Adipocyte (in vitro differentiated cells): ENCODE results near the gene MYADML2.

ENCODE experiments used
- DNase-seq: peaks from one replicate; pipeline ENCODE4 v3.0.0-alpha.2; 2015; ENCODE audit warnings: low read depth
- H3K27me3 ChIP-seq: replicated peaks from 2 replicates; pipeline ENCODE4 v1.7.0; 2013; ENCODE audit warnings: mild to moderate bottlenecking, low read length, moderate library complexity; ENCODE audit not compliant: control insufficient read depth, insufficient read depth
- H3K36me3 ChIP-seq: 2 replicates; pipeline ENCODE4 v1.7.0; 2013; ENCODE audit warnings: low read length, mild to moderate bottlenecking, moderate library complexity; ENCODE audit not compliant: control insufficient read depth, insufficient read depth, severe bottlenecking
- H3K4me1 ChIP-seq: 2 replicates; pipeline ENCODE4 v1.7.0; 2013; ENCODE audit warnings: mild to moderate bottlenecking, low read length, moderate library complexity; ENCODE audit not compliant: control insufficient read depth, insufficient read depth
- H3K4me3 ChIP-seq: 2 replicates; pipeline ENCODE4 v1.7.0; 2013; ENCODE audit warnings: mild to moderate bottlenecking, low read length, moderate library complexity
- H3K9ac ChIP-seq: 2 replicates; pipeline ENCODE4 v1.7.0; 2013; ENCODE audit warnings: mild to moderate bottlenecking, low read length, moderate library complexity
- H3K9me3 ChIP-seq: 2 replicates; pipeline ENCODE4 v1.7.0; 2013; ENCODE audit warnings: mild to moderate bottlenecking, low read length, moderate library complexity; ENCODE audit not compliant: control insufficient read depth

The MYADML2 gene

DNA sequence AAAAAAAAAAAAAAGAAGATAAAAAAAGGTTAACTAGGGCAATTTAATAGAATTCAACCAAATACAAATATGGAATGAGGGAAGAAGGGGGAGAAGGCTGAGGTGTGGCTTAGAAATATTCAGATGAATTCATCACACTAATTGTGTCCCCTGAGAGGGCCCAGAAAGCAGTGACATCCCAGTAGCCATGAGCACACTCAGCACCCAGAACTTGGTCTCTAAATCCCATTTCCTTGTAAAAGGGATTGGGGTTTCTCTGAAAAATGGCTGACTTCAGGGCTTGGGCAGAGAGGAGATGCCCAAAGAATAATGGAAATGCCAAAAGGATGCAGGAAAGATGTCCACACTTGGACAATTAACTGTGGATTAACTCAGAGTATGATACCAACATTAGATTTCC, 26.4 kb upstream of the MYADML2 start:
- H3K9me3 ChIP-seq, result peaks cover 11% of the 10 kb centered on the region
- no peak overlapping the region for H3K4me3 ChIP-seq
- H3K27me3 ChIP-seq, result peaks cover 13% of the 10 kb centered on the region
- no peaks in the 10 kb centered on the region for H3K36me3 ChIP-seq
- no peak overlapping the region for H3K9ac ChIP-seq
- H3K4me1 ChIP-seq, result peaks cover 7% of the 10 kb centered on the region
- DNase-seq, result no peak

DNA sequence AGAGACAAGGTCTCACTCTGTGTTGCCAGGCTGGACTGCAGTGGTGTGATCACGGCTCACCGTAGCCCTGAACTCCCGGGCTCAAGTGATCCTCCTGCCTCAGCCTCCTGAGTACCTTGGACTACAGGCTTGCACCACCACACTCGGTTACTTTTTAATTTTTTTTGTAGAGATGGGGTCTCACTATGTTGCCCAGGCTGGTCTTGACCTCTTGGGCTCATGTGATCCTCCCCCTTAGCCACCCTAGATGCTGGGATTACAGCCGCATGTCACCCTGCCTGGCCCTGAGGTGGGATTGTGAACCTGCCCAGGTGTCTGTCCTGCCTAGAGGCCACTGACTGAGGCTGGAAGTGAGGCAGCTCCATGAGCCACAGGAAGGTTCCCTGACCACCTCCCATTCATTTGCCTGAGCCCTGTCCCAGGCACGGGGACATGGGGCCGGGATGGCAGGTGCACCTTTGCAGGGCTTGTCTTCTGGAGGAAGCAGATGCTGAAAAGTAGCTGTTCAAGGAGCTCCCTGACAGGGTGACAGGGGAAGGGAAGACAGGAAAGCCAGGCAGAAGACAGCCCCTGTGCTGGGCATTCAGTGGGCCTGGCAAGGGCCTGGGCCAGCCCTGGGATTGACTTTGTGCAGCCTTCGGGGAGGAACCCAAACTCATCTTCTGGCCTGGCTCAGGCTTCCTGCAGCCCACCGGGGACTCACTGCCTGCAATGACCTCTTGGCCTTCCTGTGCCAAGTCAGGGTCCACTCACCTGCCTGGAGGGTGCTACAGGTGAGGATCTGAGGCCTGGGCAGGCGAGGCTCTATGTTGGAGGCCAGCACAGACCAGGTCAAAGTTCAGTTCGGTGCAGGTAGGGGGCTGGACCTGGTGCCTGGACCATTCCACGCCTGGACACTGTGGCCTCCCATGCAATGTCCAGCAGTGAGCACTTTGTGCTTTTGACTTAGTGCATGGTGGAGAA, 22.1 kb upstream of the MYADML2 start:
- Histone ChIP-seq H3K36me3 (no peaks in the 10 kb centered on the region), H3K4me1 (no peaks in the 10 kb centered on the region), H3K9ac (no peak overlapping the region), H3K9me3 (peaks cover 9% of the 10 kb centered on the region), H3K4me3 (no peak overlapping the region), H3K27me3 (peaks cover 17% of the 10 kb centered on the region)
- no peak for DNase-seq

DNA sequence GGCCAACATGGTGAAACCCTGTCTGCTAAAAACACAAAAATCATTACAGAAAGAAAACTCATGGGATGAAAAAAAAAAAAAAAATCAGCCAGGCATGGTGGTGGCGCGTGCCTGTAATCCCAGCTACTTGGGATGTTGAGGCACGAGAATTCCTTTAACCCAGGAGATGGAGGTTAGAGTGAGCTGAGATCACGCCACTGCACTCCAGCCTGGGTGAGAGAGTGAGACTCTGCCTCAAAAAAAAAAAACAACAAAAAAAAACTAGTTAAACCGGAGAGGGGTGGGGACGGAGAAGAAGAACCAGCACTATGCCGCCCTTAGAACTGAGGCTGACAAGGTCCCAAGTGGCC, 21.3 kb upstream of the MYADML2 start:
- no peak overlapping the region for H3K4me3 ChIP-seq
- no peaks in the 10 kb centered on the region for H3K36me3 ChIP-seq
- H3K27me3 ChIP-seq, result peaks cover 20% of the 10 kb centered on the region
- peaks cover 1% of the 10 kb centered on the region for H3K9me3 ChIP-seq
- no peaks in the 10 kb centered on the region for H3K4me1 ChIP-seq
- no peak for DNase-seq
- no peak overlapping the region for H3K9ac ChIP-seq

DNA sequence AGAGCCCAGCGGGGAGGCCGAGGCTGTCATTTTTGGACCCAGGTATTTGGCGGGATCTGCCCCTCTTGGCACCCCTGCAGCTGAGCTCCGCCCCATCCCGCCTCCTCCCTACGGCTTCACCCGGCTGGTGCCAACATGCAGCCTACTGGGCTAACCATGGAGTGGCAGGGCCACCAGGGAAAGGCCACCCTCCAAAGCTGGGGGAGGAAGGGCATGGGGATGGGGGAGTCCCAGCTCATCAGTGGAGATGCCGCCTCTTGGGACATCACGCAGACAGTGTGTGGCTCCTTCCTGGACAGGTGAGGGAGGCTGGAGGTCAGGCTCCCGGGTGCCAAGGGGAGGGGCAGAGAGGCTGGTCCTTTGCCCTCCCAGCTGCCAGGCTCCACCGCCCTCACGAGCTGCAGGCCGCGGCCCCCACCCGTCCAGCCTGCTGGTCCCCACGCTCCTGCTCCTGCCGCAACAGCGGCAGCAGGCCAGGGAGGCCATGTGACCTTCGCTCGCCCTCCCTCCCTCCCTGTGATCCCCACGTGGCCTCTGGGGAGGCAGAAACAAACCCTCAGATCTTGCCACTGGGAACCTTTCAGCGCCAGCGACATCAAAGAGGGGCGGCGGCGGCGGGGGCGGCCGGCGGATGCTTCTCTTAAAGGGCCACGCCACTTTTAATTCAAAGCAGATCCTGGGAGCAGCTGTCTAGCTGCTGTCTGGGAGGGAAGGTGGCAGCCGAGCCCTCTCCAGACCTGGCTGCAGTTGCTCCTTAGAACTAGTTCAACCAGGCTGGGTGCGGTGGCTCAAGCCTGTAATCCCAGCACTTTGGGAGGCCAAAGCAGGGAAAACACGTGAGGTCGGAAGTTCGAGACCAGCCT, 20.7 kb upstream of the MYADML2 start:
- no peaks in the 10 kb centered on the region for H3K36me3 ChIP-seq
- H3K4me3 ChIP-seq, result no peak overlapping the region
- peak; percentile 50 for DNase-seq

GRCh38 chr17:81967244-81967532, 20.2 kb upstream of the MYADML2 start:
- H3K9me3 ChIP-seq, result no peaks in the 10 kb centered on the region
- H3K27me3 ChIP-seq, result peaks cover 20% of the 10 kb centered on the region
- no peak overlapping the region for H3K9ac ChIP-seq
- no peaks in the 10 kb centered on the region for H3K4me1 ChIP-seq
- no peaks in the 10 kb centered on the region for H3K36me3 ChIP-seq
- no peak for DNase-seq
- H3K4me3 ChIP-seq, result no peak overlapping the region

More for the DNA sequence above, 20.7 kb upstream of the MYADML2 start:
- no peaks in the 10 kb centered on the region for H3K4me1 ChIP-seq
- H3K27me3 ChIP-seq, result peaks cover 20% of the 10 kb centered on the region
- no peak overlapping the region for H3K9ac ChIP-seq
- H3K9me3 ChIP-seq, result no peaks in the 10 kb centered on the region

DNA sequence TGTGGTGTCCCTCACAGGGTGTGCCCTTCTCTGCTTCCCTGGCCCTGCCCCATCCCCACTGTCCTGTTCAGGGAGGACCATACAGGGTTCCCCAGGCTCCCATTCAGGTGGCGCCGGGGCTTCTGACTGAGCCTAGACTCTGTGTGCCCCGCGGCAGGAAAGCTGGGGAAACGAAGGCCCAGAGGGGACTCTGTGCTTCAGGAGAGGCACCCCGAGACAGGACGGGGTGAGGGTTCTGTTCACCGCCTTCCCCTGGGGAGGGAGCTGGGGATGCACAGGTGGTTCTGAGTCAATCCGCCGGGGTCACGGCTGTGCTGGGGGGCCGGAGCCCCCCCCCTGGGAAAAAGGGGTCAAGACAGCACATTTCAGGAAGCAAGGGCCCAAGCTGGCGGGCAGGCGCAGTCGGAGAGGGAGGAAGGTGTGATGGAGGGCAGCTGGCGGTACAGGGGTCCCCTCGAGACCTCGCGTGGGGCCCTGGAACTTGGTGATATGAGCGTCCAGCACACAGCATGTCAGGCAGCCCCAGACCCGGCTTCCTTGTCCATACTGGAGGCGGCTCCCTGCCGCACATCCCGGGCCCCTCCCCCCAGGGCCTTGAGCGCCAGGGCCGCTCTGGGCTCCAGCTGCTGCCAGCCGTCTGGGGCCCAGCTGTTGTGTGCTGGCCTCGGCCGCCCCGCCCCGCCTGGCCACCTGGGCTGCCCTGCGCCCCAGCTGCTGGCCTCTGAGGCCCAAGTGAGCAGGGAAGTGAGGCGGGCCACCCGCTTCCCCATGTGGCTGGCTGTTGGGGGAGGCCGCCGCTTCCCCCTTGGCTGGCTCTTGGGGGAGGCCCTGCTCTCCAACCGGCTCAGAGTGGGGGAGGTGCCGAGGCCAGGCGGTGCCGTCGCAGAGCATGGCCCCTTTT, 19.6 kb upstream of the MYADML2 start:
- no peaks in the 10 kb centered on the region for H3K9me3 ChIP-seq
- H3K27me3 ChIP-seq, result peaks cover 20% of the 10 kb centered on the region
- DNase-seq, result no peak
- no peak overlapping the region for H3K4me3 ChIP-seq
- H3K4me1 ChIP-seq, result no peaks in the 10 kb centered on the region
- H3K9ac ChIP-seq, result no peak overlapping the region
- no peaks in the 10 kb centered on the region for H3K36me3 ChIP-seq

DNA sequence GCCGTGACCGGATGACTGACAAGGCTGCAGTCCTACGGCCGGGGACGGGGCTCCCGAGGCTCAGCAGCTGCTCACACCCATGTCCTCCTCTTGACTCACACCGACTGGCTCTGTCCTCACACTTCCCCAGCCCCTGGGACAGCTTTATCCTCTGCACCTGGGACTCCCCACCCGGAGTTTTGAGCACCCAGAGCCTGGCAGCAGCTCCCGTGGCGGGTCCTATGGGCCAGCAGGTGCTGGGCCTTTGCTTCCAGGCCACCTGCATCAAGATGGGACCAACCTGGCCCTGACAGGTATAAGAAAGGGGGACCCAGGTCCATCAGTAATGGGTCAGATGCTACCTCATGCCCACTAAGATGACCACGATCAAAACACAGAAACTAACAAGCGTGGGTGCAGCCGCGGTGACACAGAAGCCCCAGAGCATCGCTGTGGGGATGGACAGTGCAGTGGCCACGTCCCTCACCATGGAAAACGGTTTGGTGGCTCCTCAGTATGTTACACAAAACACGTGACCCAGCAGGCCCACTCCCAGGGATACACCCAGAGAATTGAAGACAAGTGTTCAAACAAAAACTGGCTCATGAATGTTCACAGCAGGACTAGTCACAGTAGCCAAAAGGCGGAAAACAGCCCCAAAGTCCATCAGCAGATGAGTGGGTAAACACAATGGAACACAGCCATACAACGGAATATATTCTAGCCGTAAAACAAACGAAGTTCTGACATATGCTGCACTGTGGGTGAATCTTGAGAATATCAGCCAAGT, 17.2 kb upstream of the MYADML2 start:
- Histone ChIP-seq H3K9me3 (no peaks in the 10 kb centered on the region), H3K27me3 (peaks cover 15% of the 10 kb centered on the region), H3K4me3 (no peak overlapping the region), H3K9ac (no peak overlapping the region), H3K4me1 (no peaks in the 10 kb centered on the region), H3K36me3 (no peaks in the 10 kb centered on the region)
- DNase-seq, result no peak

- no peaks in the 10 kb centered on the region for H3K4me1 ChIP-seq
- H3K4me3 ChIP-seq, result no peak overlapping the region
- DNase-seq, result no peak
- H3K27me3 ChIP-seq, result peaks cover 21% of the 10 kb centered on the region
- H3K36me3 ChIP-seq, result no peaks in the 10 kb centered on the region
- H3K9ac ChIP-seq, result no peak overlapping the region
- H3K9me3 ChIP-seq, result no peaks in the 10 kb centered on the region
Measured at GRCh38 chr17:81962499-81963441, 15.7 kb upstream of the MYADML2 start.

DNA sequence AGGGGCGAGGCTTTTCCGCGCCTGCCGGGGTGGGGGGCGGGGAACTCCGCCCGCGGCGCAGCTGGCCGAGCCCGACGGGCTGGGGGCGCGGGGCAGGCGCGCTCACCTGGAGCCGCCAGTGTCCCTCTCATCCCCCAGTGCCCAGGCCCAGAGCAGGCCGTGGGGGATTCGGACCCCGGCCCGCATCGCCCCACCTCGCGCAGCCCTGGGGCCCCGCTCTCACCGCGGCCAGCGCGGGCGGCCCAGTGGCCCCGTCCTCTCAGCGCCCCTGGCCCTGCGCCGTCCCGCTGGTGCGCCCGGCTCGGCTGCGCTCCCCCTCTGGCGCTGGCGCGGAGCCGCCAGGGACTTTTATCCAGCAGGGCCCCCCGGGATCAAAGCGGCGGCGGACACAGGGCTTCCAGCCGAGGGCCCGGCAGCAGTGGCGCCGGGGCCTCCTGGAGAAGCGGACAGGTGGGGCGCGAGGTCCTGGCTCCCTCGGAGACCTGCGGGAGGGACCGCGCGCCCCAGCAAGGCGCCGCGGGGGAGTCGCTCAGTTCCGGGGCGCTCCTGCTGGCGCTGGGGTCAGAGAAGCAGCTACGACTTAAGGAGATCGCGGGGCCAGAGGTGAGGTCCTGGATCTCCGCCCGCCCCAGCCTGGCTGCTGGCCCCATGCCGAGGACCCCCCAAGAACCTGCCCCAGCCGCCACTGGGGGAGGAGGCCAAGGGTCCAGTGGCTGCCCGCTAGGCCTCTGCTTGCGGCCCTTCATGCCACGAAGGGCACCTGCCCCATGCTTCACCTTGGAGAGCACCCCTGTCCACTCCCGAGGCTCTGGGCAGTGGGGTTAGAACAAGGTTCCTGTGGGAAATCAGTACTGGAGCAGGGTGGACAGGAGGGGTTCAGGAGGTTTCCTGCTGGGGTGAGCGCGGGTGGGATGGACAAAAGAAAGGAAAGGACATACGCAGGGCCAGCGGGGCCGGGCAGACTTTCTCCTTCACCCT, 14.8 kb upstream of the MYADML2 start:
- Histone ChIP-seq H3K9ac (no peak overlapping the region), H3K36me3 (no peaks in the 10 kb centered on the region), H3K4me3 (no peak overlapping the region), H3K9me3 (no peaks in the 10 kb centered on the region), H3K27me3 (peaks cover 19% of the 10 kb centered on the region), H3K4me1 (no peaks in the 10 kb centered on the region)
- no peak for DNase-seq
